ENCODE measurements around the gene OLIG1.

DNA sequence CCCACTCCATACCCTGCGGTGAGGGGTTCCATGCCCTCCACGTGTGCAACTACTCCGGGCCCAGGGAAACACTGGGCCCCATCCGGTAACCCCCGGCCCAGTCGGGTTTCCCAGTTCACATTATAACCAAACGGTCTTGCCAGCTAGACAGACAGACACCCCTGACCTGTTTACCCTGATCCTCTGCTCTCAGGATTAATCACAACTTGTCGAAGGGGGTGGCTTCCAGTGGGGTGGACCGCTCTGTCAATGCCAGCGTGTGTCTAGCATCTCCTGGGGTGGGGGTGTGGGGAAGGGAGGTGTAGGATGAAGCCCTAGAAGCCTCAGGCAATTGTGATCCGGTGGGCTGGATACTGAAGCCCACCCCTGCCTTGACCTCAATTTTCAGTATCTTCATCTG, 48.8 kb upstream of the OLIG1 start:
- TF ChIP-seq, protein P1, sequence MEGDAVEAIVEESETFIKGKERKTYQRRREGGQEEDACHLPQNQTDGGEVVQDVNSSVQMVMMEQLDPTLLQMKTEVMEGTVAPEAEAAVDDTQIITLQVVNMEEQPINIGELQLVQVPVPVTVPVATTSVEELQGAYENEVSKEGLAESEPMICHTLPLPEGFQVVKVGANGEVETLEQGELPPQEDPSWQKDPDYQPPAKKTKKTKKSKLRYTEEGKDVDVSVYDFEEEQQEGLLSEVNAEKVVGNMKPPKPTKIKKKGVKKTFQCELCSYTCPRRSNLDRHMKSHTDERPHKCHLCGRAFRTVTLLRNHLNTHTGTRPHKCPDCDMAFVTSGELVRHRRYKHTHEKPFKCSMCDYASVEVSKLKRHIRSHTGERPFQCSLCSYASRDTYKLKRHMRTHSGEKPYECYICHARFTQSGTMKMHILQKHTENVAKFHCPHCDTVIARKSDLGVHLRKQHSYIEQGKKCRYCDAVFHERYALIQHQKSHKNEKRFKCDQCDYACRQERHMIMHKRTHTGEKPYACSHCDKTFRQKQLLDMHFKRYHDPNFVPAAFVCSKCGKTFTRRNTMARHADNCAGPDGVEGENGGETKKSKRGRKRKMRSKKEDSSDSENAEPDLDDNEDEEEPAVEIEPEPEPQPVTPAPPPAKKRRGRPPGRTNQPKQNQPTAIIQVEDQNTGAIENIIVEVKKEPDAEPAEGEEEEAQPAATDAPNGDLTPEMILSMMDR (IDR thresholded peaks at IDR 0.05; ENCODE audit: low read depth, low read length, poor library complexity, severe bottlenecking): no peak
- no peak for TF ChIP-seq EZH2phosphoT487 (IDR thresholded peaks at IDR 0.05; ENCODE audit: borderline replicate concordance, low read length)

Measured in DOHH2 (cell line).